ENCODE data around the gene COX19. TPM values are rescaled to one million over a fixed set of nuclear protein-coding genes. Genes with fewer than 3 reads are reported as not detected.

COX19 gene
- total RNA-seq, 1 donor = 10.9 TPM

DNA sequence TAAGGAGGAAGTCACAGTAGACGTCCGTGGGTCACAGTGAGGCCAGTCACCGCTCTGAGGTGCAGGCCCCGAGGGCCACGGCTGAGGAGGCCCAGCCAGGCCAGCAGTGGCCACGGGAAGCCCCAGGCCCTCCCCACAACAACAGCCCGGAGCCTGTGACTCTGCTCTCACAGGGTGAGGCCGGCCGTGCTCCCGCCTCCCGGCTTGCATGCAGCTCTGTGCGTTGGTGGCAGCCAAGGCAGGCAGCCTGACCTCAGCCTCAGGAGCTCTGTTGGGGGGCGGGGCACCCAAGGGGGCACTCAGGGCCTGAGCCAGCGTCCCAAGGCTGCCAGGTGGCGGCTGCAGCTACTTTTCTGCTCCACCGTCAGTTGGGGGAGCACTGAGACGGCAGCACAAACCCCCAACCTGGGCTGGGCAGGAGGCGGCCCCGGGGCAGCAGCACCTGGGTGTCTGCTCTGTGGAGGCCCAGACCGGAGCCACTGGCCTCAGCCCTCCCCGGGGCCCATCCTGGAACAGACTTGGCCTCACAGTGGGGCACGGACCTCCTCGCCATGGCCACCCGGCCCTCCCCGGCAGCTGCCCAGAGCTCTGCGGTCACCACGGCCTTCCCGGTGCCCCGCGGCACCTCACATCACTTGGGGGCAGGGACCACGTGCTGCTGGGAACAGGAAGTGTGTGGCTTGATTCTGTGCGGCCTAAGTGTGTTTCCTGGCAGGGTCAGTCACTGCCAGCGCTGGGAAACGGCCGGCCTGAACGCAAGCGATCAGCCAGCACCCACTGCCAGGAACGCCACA lies 20.9 kb upstream of the COX19 start:
- DNase-seq (ENCODE audit: insufficient read length, low spot score, missing footprints) = no peak
- Histone ChIP-seq H3K9me3 (ENCODE audit: low read depth, low read length) (no peaks in the 10 kb centered on the region), H3K27me3 (ENCODE audit: insufficient read depth, low read length) (peaks cover 7% of the 10 kb centered on the region), H3K4me3 (ENCODE audit: insufficient read depth, low read length) (no peak overlapping the region), H2AFZ (ENCODE audit: low read length) (no peak overlapping the region), H4K20me1 (ENCODE audit: insufficient read depth, low read length) (peaks cover 13% of the 10 kb centered on the region), H3K27ac (ENCODE audit: low read depth, low read length) (no peak overlapping the region), H3K36me3 (ENCODE audit: insufficient read depth, low read length) (peaks cover 18% of the 10 kb centered on the region), H3K4me1 (ENCODE audit: insufficient read depth, low read length) (no peaks in the 10 kb centered on the region), H3K4me2 (ENCODE audit: insufficient read depth, low read length) (no peak overlapping the region), H3K79me2 (ENCODE audit: insufficient read depth, low read length) (no peaks in the 10 kb centered on the region)
- TF ChIP-seq, protein P1, sequence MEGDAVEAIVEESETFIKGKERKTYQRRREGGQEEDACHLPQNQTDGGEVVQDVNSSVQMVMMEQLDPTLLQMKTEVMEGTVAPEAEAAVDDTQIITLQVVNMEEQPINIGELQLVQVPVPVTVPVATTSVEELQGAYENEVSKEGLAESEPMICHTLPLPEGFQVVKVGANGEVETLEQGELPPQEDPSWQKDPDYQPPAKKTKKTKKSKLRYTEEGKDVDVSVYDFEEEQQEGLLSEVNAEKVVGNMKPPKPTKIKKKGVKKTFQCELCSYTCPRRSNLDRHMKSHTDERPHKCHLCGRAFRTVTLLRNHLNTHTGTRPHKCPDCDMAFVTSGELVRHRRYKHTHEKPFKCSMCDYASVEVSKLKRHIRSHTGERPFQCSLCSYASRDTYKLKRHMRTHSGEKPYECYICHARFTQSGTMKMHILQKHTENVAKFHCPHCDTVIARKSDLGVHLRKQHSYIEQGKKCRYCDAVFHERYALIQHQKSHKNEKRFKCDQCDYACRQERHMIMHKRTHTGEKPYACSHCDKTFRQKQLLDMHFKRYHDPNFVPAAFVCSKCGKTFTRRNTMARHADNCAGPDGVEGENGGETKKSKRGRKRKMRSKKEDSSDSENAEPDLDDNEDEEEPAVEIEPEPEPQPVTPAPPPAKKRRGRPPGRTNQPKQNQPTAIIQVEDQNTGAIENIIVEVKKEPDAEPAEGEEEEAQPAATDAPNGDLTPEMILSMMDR (IDR thresholded peaks at IDR 0.05; ENCODE audit: extremely low read depth, low read depth, low read length) = no peak

DNA sequence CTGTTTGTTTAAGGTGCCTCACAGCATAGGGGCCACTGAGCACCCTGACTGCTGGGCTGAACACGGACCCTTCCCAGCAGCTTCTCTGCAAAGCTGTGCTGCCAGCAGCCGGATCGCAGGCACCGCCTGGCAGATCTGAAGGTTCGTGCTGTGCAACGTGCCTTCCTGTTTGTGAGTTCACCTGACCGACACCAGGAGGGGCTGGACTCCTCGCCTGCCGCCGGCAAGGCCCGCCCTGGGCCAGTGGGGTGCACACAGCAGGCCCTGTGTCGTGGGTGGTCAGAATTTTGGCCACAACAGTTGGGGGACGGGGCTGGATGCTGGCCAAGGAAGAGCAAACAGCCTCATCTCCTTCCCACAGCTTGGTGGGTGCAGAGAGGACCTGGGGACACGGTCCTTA lies 20.2 kb upstream of the COX19 start:
- Histone ChIP-seq H4K20me1 (ENCODE audit: insufficient read depth, low read length) (peaks cover 11% of the 10 kb centered on the region), H3K36me3 (ENCODE audit: insufficient read depth, low read length) (peaks cover 18% of the 10 kb centered on the region), H3K27me3 (ENCODE audit: insufficient read depth, low read length) (peaks cover 7% of the 10 kb centered on the region), H3K79me2 (ENCODE audit: insufficient read depth, low read length) (no peaks in the 10 kb centered on the region), H3K9me3 (ENCODE audit: low read depth, low read length) (no peaks in the 10 kb centered on the region), H2AFZ (ENCODE audit: low read length) (no peak overlapping the region), H3K4me2 (ENCODE audit: insufficient read depth, low read length) (no peak overlapping the region), H3K27ac (ENCODE audit: low read depth, low read length) (no peak overlapping the region), H3K4me3 (ENCODE audit: insufficient read depth, low read length) (no peak overlapping the region), H3K4me1 (ENCODE audit: insufficient read depth, low read length) (no peaks in the 10 kb centered on the region)
- TF ChIP-seq, protein P1 (IDR thresholded peaks at IDR 0.05; ENCODE audit: extremely low read depth, low read depth, low read length) = no peak
- no peak for DNase-seq (ENCODE audit: insufficient read length, low spot score, missing footprints)

DNA sequence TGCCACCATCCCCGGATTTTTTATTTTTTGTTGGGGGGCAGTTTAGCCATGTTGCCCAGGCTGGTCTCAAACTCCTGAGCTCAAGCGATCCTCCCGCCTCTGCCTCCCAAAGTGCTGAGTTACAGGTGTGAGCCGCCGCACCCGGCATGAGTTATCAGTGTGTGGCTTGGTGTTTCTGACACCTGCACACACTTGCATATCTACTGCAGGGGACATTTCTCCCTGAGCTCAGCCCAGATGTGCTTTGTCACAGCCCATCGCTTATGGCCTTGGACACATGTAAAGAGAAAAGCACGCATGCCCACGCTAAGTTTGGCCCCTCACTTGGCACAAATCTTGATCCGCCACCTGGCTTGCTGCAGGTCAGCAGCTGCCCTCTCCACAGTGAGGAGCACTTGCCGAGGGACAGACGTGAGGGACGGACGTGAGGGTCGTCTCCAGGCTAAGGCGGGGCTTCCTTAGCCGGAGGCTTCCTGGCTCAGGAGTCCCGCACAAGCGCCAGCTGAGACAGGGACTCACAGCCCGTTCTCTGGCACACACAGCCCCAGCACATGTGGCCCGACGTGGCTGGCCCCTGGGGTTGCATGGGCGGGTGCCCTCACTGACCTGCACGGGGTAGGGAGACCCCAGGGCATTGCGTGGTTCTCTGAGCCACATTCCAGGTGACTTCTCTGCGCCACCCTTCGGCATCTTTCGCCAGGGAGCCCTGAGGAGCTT lies 19.4 kb upstream of the COX19 start:
- Histone ChIP-seq H3K36me3 (ENCODE audit: insufficient read depth, low read length) (peaks cover 16% of the 10 kb centered on the region), H3K79me2 (ENCODE audit: insufficient read depth, low read length) (no peaks in the 10 kb centered on the region), H3K4me2 (ENCODE audit: insufficient read depth, low read length) (no peak overlapping the region), H3K27me3 (ENCODE audit: insufficient read depth, low read length) (peaks cover 7% of the 10 kb centered on the region), H3K4me1 (ENCODE audit: insufficient read depth, low read length) (no peaks in the 10 kb centered on the region), H3K4me3 (ENCODE audit: insufficient read depth, low read length) (no peak overlapping the region), H3K9me3 (ENCODE audit: low read depth, low read length) (no peaks in the 10 kb centered on the region), H4K20me1 (ENCODE audit: insufficient read depth, low read length) (peaks cover 11% of the 10 kb centered on the region), H2AFZ (ENCODE audit: low read length) (no peak overlapping the region), H3K27ac (ENCODE audit: low read depth, low read length) (no peak overlapping the region)
- TF ChIP-seq, protein P1 (IDR thresholded peaks at IDR 0.05; ENCODE audit: extremely low read depth, low read depth, low read length) = no peak
- no peak for DNase-seq (ENCODE audit: insufficient read length, low spot score, missing footprints)

All from osteoblast (primary cell).